Stimulated activated CD4-positive, alpha-beta T cell treated with anti-CD3 and anti-CD28 coated beads, Interleukin-1b, Interleukin-23, amount 100 ng/mL, for 24 hours (primary cell): ENCODE measurements around the gene IL12B.
"Not testable (repeated sequence)": the region's sequence is repeated elsewhere in the genome, so short reads cannot be mapped to it uniquely, and the experiment has no call there.

Source experiments
- DNase-seq, 4 experiments: peaks; one replicate each; pipeline ENCODE4 v3.0.0-alpha.2; 2020; ENCODE audit warnings: low read depth in 4 of 4, low spot score in 1 of 4

Gene IL12B

GRCh38 chr5:159297300-159297699, 33.0 kb downstream of the IL12B start:
- not testable (repeated sequence) for DNase-seq

- no peak for DNase-seq
These were observed 35.4 kb downstream of the IL12B start for GRCh38 chr5:159294921-159295320.

- no peak for DNase-seq
These were observed 39.5 kb downstream of the IL12B start for GRCh38 chr5:159290741-159291140.

- DNase-seq, result no peak
These were observed 43.8 kb downstream of the IL12B start for GRCh38 chr5:159286420-159287035.

GRCh38 chr5:159274676-159275075, 55.6 kb downstream of the IL12B start:
- DNase-seq, result no peak

GRCh38 chr5:159273923-159274322, 56.4 kb downstream of the IL12B start:
- no peak for DNase-seq

- DNase-seq, result no peak
These were observed 60.6 kb downstream of the IL12B start for GRCh38 chr5:159269723-159270122.

GRCh38 chr5:159266764-159267163, 63.5 kb downstream of the IL12B start:
- DNase-seq, result not testable (repeated sequence)
